K562 (cell line): Measurements from ENCODE around the gene ADAMTS15. TPM values are rescaled to one million over a fixed set of nuclear protein-coding genes. Genes with fewer than 3 reads are reported as not detected.

Experiments used
- MECOM ChIP-seq: fragments of 250-450 bp; sonication (Bioruptor Pico); IDR thresholded peaks from 2 replicates; pipeline ENCODE4 v1.8.0; 2022; ENCODE audit warnings: inconsistent platforms
- ZNF175 ChIP-seq: fragments of 200-800 bp; sonication (Bioruptor generic); IDR thresholded peaks from 2 replicates; pipeline ENCODE4 v1.6.1; 2016; ENCODE audit warnings: low read depth, mild to moderate bottlenecking, missing genetic modification characterization, missing compliant biosample characterization
- polyA plus RNA-seq, 8 experiments: library from polyadenylated mRNA; depleted of rRNA in 4 of 8; stranded (reverse) in 5 of 8; unstranded in 3 of 8; fragments of >200 nt; fragmentation: Nextera tagmentation in 2 of 8; fragmentation: Illumina TruSeq in 1 of 8; extraction: Ambion mirVana in 2 of 8; extraction: Trizol in 1 of 8; gene quantifications; 2 replicates each; pipeline versions ENCODE4 v1.2.1 to v1.2.3, GENCODE V29; 2011 to 2014; ENCODE audit warnings: inconsistent platforms in 1 of 8, missing spikeins in 1 of 8
- total RNA-seq, 7 experiments: library from RNA; depleted of rRNA in 6 of 7; stranded (reverse); fragments of >200 nt in 6 of 7; fragmentation: Illumina TruSeq in 2 of 7; extraction: Trizol in 2 of 7; gene quantifications; 2 replicates each; pipeline versions ENCODE4 v1.2.1 to v1.2.3, GENCODE V29; 2011 to 2021; ENCODE audit warnings: low replicate concordance in 1 of 7
- TF ChIP-seq, protein P1 (sequence below): fragments of 450-650 bp; IDR thresholded peaks from 2 replicates; pipeline ENCODE4 v1.6.1; 2016
- TF ChIP-seq, protein P2 (sequence below): sonication (generic); formaldehyde crosslinking; IDR thresholded peaks from 2 replicates; pipeline ENCODE4 v1.8.0; 2023; ENCODE audit warnings: missing genetic modification reagents, mild to moderate bottlenecking, borderline replicate concordance

ADAMTS15 gene
- total and polyA plus RNA-seq, 9 of the 15 experiments (the other 6 are each of a cell fraction or from before 2014, with no cell fraction given): 0.04 TPM; not detected in 8

DNA sequence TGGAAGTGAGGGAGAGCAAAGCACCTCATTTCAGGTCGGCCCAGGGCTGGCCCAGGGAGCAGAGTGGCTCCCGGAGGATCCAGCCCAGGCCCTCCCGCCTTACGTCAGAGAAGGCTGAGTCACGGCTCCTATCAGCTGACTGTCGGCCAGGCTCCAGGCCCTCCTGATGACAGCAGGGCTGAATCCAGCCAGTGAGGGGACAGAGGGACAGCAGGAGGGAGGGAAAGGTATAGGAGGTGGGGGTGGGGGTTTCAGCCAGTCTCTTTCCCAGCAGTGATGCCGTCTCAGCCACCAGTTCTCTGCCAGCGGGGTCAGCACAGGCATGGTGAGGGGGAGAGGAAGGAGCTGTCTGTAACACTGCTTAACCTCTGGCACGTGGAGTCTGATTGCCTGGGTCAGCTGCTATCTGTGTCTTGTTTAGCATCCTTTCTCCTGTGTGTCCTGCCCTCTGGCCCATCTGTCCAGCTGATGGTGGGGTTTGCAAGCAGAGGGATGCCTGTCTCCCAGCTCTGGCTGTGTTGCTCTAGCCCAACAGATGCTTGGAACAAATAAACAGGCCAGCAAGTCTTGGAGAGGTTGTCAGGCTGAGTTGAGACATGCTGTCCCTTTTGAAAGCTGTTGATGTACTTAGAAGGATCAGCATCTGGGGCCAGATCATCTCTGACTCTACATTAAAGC lies 74.0 kb downstream of the ADAMTS15 start (continued):
- TF ChIP-seq, protein P1, sequence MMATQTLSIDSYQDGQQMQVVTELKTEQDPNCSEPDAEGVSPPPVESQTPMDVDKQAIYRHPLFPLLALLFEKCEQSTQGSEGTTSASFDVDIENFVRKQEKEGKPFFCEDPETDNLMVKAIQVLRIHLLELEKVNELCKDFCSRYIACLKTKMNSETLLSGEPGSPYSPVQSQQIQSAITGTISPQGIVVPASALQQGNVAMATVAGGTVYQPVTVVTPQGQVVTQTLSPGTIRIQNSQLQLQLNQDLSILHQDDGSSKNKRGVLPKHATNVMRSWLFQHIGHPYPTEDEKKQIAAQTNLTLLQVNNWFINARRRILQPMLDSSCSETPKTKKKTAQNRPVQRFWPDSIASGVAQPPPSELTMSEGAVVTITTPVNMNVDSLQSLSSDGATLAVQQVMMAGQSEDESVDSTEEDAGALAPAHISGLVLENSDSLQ: peak; percentile 71
- TF ChIP-seq MECOM (CRISPR knock-in tag): 0 out of 2 replicates have a peak, but pooled peaks have one; percentile 28
- peak; percentile 54; the same call in 1 of the 2 replicates for TF ChIP-seq ZNF175 (CRISPR knock-in tag)
- TF ChIP-seq, protein P2, sequence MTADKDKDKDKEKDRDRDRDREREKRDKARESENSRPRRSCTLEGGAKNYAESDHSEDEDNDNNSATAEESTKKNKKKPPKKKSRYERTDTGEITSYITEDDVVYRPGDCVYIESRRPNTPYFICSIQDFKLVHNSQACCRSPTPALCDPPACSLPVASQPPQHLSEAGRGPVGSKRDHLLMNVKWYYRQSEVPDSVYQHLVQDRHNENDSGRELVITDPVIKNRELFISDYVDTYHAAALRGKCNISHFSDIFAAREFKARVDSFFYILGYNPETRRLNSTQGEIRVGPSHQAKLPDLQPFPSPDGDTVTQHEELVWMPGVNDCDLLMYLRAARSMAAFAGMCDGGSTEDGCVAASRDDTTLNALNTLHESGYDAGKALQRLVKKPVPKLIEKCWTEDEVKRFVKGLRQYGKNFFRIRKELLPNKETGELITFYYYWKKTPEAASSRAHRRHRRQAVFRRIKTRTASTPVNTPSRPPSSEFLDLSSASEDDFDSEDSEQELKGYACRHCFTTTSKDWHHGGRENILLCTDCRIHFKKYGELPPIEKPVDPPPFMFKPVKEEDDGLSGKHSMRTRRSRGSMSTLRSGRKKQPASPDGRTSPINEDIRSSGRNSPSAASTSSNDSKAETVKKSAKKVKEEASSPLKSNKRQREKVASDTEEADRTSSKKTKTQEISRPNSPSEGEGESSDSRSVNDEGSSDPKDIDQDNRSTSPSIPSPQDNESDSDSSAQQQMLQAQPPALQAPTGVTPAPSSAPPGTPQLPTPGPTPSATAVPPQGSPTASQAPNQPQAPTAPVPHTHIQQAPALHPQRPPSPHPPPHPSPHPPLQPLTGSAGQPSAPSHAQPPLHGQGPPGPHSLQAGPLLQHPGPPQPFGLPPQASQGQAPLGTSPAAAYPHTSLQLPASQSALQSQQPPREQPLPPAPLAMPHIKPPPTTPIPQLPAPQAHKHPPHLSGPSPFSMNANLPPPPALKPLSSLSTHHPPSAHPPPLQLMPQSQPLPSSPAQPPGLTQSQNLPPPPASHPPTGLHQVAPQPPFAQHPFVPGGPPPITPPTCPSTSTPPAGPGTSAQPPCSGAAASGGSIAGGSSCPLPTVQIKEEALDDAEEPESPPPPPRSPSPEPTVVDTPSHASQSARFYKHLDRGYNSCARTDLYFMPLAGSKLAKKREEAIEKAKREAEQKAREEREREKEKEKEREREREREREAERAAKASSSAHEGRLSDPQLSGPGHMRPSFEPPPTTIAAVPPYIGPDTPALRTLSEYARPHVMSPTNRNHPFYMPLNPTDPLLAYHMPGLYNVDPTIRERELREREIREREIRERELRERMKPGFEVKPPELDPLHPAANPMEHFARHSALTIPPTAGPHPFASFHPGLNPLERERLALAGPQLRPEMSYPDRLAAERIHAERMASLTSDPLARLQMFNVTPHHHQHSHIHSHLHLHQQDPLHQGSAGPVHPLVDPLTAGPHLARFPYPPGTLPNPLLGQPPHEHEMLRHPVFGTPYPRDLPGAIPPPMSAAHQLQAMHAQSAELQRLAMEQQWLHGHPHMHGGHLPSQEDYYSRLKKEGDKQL (CRISPR knock-in tag): no peak
